GM19035 (cell line): ENCODE data around the gene MYL4.
A peak's percentile ranks its signal among the peaks of the same experiment; 100 is the strongest.
"Not testable (repeated sequence)": the region's sequence is repeated elsewhere in the genome, so short reads cannot be mapped to it uniquely, and the experiment has no call there.

Source experiments
- ATAC-seq: cut with Tn5 transposase; IDR thresholded peaks from one replicate; pipeline ENCODE4 v1.9.1; 2021; ENCODE audit not compliant: unreplicated experiment

The MYL4 gene

GRCh38 chr17:47239967-47240651, 31.0 kb downstream of the MYL4 start:
- ATAC-seq: no peak

DNA sequence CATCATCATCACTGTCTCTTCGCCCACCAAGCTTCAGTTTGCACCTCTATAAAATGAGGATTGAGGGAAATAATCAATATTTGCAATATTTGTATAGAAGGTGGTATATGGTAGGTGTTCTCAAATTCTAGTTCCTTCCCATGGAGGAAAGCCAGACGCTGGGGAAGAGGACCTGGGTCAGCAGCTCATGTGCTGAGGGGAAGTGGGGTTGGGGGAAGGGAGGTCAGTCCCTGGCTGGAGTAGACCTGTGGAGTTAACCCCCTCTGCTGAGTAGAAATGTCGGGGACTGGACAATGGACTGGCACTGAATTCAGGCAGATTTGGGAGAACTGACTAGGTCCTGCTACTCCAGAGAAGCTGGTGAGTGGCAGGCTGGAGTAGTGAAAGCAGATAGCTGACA, 31.7 kb downstream of the MYL4 start:
- no peak for ATAC-seq

DNA sequence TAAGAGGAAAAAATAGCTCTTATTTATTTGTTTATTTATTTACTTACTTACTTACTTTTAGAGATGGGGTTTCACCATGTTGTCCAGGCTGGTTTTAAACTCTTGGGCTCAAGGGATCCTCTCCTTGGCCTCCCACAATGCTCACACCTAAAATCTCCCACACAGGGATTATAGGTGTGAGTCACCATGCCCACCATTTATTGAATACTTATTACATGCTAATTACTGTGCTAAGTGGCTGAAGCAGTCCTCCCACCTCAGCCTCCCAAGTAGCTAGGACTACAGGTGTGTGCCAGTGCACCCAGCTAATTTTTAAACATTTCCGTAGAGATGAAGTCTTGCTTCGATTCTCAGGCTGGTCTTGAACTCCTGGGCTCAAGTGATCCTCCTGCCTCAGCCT, 33.5 kb downstream of the MYL4 start:
- ATAC-seq: no peak

- ATAC-seq: no peak
Observed at GRCh38 chr17:47243737-47244598, 34.8 kb downstream of the MYL4 start.

- ATAC-seq: no peak
Observed at GRCh38 chr17:47244697-47245096, 35.5 kb downstream of the MYL4 start.

- no peak for ATAC-seq
Observed at GRCh38 chr17:47246120-47246519, 37.0 kb downstream of the MYL4 start.

DNA sequence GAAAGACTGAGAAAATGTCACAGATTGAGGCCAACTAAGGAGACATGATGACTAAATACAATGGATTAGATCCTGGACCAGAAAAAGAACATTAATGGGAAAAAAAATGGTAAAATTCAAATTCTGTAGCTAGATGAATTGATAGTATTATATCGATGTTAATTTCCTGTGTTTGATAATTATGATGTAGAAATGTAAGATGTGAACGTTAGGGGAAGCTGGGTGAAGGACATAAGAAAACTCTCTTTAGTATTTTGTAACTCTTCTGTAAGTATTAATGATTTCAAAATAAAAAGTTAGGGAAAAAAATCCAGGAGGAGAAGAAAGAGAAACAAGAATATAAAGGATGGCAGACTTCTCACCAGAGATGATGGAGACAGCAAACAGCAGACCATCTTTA, 41.7 kb downstream of the MYL4 start:
- ATAC-seq: no peak

- no peak for ATAC-seq
Observed at GRCh38 chr17:47251421-47251940, 42.3 kb downstream of the MYL4 start.

- ATAC-seq: no peak
Observed at GRCh38 chr17:47252209-47252608, 43.1 kb downstream of the MYL4 start.

- ATAC-seq: no peak
Observed at GRCh38 chr17:47252766-47253512, 43.8 kb downstream of the MYL4 start.

GRCh38 chr17:47253541-47254402, 44.6 kb downstream of the MYL4 start, which contains the start of gene ITGB3:
Gene ITGB3 (plus strand): TSS chr17:47253827. CDS start chr17:47253862, 35 bp downstream.
- ATAC-seq: peak; percentile 88

- ATAC-seq: no peak
Observed at GRCh38 chr17:47254403-47254943, 45.3 kb downstream of the MYL4 start.

GRCh38 chr17:47257651-47258339, 48.6 kb downstream of the MYL4 start:
- no peak for ATAC-seq

GRCh38 chr17:47262586-47262985, 53.4 kb downstream of the MYL4 start:
- ATAC-seq: no peak

DNA sequence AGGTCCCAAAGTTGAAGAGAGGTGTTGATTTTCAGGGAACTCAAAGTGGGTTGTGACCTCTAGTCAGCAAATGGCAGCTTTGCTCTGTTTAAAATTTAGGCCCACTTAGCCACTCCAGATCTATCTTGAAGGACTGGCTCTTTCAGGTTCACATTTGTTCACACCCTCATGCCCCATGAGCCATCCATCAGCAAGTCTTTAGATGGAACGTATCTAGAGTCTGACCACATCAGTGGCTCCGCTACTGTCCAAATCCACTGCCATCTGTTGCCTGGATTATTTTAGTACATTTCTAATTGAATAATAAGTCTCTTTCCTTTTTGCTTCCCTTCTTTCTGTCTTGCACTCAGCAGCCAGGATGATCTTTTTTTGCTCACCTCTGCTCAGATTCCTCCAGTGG, 55.0 kb downstream of the MYL4 start:
- no peak for ATAC-seq

- ATAC-seq: no peak
Observed at GRCh38 chr17:47265983-47266541, 56.9 kb downstream of the MYL4 start.

DNA sequence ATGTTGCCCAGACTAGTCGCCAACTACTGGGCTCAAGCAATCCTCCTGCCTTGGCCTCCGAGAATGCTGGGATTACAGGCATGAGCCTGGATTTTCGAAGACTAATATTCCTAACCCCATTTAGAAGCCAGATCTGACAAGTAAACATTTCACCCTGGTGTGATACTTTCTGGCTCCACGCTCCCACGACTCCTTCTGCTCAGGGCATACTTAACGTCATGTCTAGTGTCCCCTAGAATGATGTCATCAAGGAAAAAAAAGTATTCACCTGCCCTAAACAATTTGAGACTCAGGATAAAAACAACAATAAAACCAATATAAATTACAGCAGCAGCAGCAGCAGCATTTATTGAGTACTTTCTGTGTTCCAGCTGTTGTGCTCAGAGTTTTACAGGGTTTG, 57.6 kb downstream of the MYL4 start:
- no peak for ATAC-seq

GRCh38 chr17:47267354-47267828, 58.2 kb downstream of the MYL4 start:
- no peak for ATAC-seq

- ATAC-seq: not testable (repeated sequence)
Observed at GRCh38 chr17:47268964-47269363, 59.8 kb downstream of the MYL4 start.
